HEK293T (cell line): ENCODE results near the gene SLC6A7.

ENCODE experiments used
- CTCF ChIA-PET: fragments of 350-600 bp; formaldehyde crosslinking; extraction: SDS; loops from one replicate; lab custom pipeline; 2021; ENCODE audit warnings: antibody characterized with exemption, inconsistent platforms; lab: Yijun Ruan, JAX
- POLR2A ChIA-PET: fragments of 350-600 bp; formaldehyde crosslinking; extraction: SDS; loops from one replicate; lab custom pipeline; 2020; ENCODE audit warnings: antibody characterized with exemption, inconsistent platforms; lab: Yijun Ruan, JAX
- DNase-seq: peaks from one replicate; pipeline ENCODE4 v3.0.0; 2012; ENCODE audit warnings: mixed read lengths; ENCODE audit errors: extremely low spot score
- ARNT ChIP-seq: fragments of 450-650 bp; IDR thresholded peaks from 2 replicates; pipeline ENCODE4 v1.6.1; 2017; ENCODE audit warnings: mild to moderate bottlenecking
- BHLHE40 ChIP-seq: fragments of 450-650 bp; IDR thresholded peaks from 2 replicates; pipeline ENCODE4 v1.6.1; 2016; ENCODE audit warnings: mild to moderate bottlenecking, moderate library complexity, borderline replicate concordance
- CTBP1 ChIP-seq: fragments of 450-650 bp; IDR thresholded peaks from 2 replicates; pipeline ENCODE4 v1.6.1; 2016; ENCODE audit warnings: borderline replicate concordance
- ELF4 ChIP-seq: fragments of 450-650 bp; IDR thresholded peaks from 2 replicates; pipeline ENCODE4 v1.6.1; 2017; ENCODE audit warnings: antibody characterized with exemption
- FOXA1 ChIP-seq: fragments of 450-650 bp; IDR thresholded peaks from 2 replicates; pipeline ENCODE4 v1.6.1; 2016; ENCODE audit warnings: mild to moderate bottlenecking
- FOXK2 ChIP-seq: fragments of 450-650 bp; IDR thresholded peaks from 2 replicates; pipeline ENCODE4 v1.6.1; 2016; ENCODE audit warnings: mild to moderate bottlenecking
- FOXM1 ChIP-seq: fragments of 450-650 bp; IDR thresholded peaks from 2 replicates; pipeline ENCODE4 v1.6.1; 2017; ENCODE audit warnings: mild to moderate bottlenecking, borderline replicate concordance
- HDGF ChIP-seq: fragments of 450-650 bp; IDR thresholded peaks from 2 replicates; pipeline ENCODE4 v1.6.1; 2017; ENCODE audit warnings: antibody characterized with exemption, borderline replicate concordance
- L3MBTL2 ChIP-seq: fragments of 450-650 bp; conservative IDR thresholded peaks from 2 replicates; pipeline ENCODE4 v1.6.1; 2016; ENCODE audit warnings: mild to moderate bottlenecking
- LEF1 ChIP-seq: fragments of 450-650 bp; IDR thresholded peaks from 2 replicates; pipeline ENCODE4 v1.6.1; 2017; ENCODE audit warnings: mild to moderate bottlenecking, borderline replicate concordance
- NFRKB ChIP-seq: fragments of 450-650 bp; IDR thresholded peaks from 2 replicates; pipeline ENCODE4 v1.6.1; 2016; ENCODE audit warnings: mild to moderate bottlenecking, moderate library complexity
- PKNOX1 ChIP-seq: fragments of 450-650 bp; IDR thresholded peaks from 2 replicates; pipeline ENCODE4 v1.6.1; 2016
- SP1 ChIP-seq: fragments of 450-650 bp; IDR thresholded peaks from 2 replicates; pipeline ENCODE4 v1.6.1; 2017
- SUZ12 ChIP-seq: fragments of 450-650 bp; IDR thresholded peaks from 2 replicates; pipeline ENCODE4 v1.6.1; 2016; ENCODE audit warnings: mild to moderate bottlenecking
- TARDBP ChIP-seq: fragments of 450-650 bp; IDR thresholded peaks from 2 replicates; pipeline ENCODE4 v1.6.1; 2016
- ZNF384 ChIP-seq: fragments of 450-650 bp; IDR thresholded peaks from 2 replicates; pipeline ENCODE4 v1.6.1; 2016

SLC6A7 gene

GRCh38 chr5:150167512-150167850 is 22.4 kb upstream of the SLC6A7 start:
- CTCF ChIA-PET: no interaction called here
- no peak for DNase-seq
- no peak for TF ChIP-seq FOXA1
- no peak for TF ChIP-seq FOXK2
- no peak for TF ChIP-seq PKNOX1
- no peak for TF ChIP-seq SP1
- no peak for TF ChIP-seq SUZ12
- TF ChIP-seq CTBP1: no peak
- POLR2A ChIA-PET: no interaction called here

- CTCF ChIA-PET: interaction anchor here (0.8 kb wide), 1 partner anchor 8 kb away, joined by 3 read pairs; no protein-coding TSS in a partner anchor
- no peak for TF ChIP-seq FOXM1
- no peak for TF ChIP-seq SUZ12
- TF ChIP-seq FOXK2: no peak
- TF ChIP-seq ZNF384: no peak
- no peak for TF ChIP-seq ELF4
- TF ChIP-seq PKNOX1: no peak
- no peak for TF ChIP-seq ARNT
These were observed 22.0 kb upstream of the SLC6A7 start for GRCh38 chr5:150167908-150168307.

GRCh38 chr5:150168864-150169263 is 21.0 kb upstream of the SLC6A7 start:
- TF ChIP-seq FOXK2: no peak
- TF ChIP-seq CTBP1: no peak
- no peak for TF ChIP-seq SP1
- TF ChIP-seq LEF1: no peak
- no peak for TF ChIP-seq FOXA1
- no peak for TF ChIP-seq ZNF384
- no peak for TF ChIP-seq TARDBP
- TF ChIP-seq NFRKB: no peak
- no peak for TF ChIP-seq FOXM1
- TF ChIP-seq PKNOX1: no peak
- no peak for TF ChIP-seq ARNT
- TF ChIP-seq ELF4: no peak
- no peak for TF ChIP-seq L3MBTL2
- TF ChIP-seq BHLHE40: no peak
- ChIA-PET POLR2A (no interaction called here), CTCF (interaction anchor here (0.8 kb wide), 1 partner anchor 7 kb away, joined by 3 read pairs; no protein-coding TSS in a partner anchor)

More at GRCh38 chr5:150167908-150168307, 22.0 kb upstream of the SLC6A7 start:
- DNase-seq: no peak
- POLR2A ChIA-PET: no interaction called here

GRCh38 chr5:150172145-150172544 is 17.7 kb upstream of the SLC6A7 start:
- TF ChIP-seq CTBP1 (no peak), L3MBTL2 (no peak), LEF1 (no peak), ZNF384 (no peak), TARDBP (no peak), PKNOX1 (no peak), FOXK2 (no peak), FOXM1 (no peak), HDGF (no peak), ELF4 (no peak), NFRKB (no peak), FOXA1 (no peak), ARNT (no peak)
- ChIA-PET CTCF (interaction anchor here (0.5 to 3.2 kb wide), 2 partner anchors 10 to 142 kb away, joined by 5 to 12 read pairs; no protein-coding TSS in a partner anchor), POLR2A (interaction anchor here (1.0 to 1.6 kb wide), 3 partner anchors 10 to 278 kb away, joined by 3 to 5 read pairs (median 3); partner anchors contain the start of gene RPS14)
- no peak for DNase-seq

More at GRCh38 chr5:150168864-150169263, 21.0 kb upstream of the SLC6A7 start:
- no peak for DNase-seq

GRCh38 chr5:150172556-150172955 is 17.3 kb upstream of the SLC6A7 start:
- ChIA-PET CTCF (interaction anchor here (0.5 to 3.2 kb wide), 3 partner anchors 10 to 261 kb away, joined by 3 to 12 read pairs (median 5); no protein-coding TSS in a partner anchor), POLR2A (interaction anchor here (1.6 kb wide), 1 partner anchor 10 kb away, joined by 5 read pairs; no protein-coding TSS in a partner anchor)
- no peak for DNase-seq
- TF ChIP-seq BHLHE40 (no peak), SP1 (no peak), L3MBTL2 (no peak), FOXA1 (no peak), FOXM1 (no peak), PKNOX1 (no peak), CTBP1 (no peak), ARNT (no peak), LEF1 (no peak), ELF4 (no peak), FOXK2 (no peak), ZNF384 (no peak), SUZ12 (no peak), HDGF (no peak), TARDBP (no peak), NFRKB (no peak)
